ENCODE results near the gene LRRC4C.

DNA sequence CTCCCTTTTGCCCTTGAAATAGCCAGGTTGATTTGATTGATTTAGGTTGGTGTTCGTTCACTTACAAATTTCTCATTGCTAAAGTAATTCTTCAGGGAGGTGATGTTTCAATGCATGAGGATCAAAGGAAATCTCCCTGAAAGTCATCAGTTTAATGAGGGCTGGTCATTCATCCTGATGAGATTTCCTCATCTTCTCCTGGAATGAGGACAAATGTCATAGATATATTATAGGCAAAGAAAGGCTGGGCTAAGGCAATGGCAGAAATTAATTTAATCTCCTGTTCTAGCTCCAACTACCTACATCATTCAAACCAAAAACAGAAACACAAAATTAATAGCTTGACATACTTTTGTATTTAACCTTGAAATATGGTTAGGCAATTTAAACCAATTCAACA, 1052.1 kb downstream of the LRRC4C start:
- TF ChIP-seq NFYB (CRISPR knock-in tag; conservative IDR thresholded peaks at IDR 0.05; ENCODE audit: low read depth) (no peak), CREB1 (CRISPR knock-in tag; IDR thresholded peaks at IDR 0.05) (no peak), CTCF (IDR thresholded peaks at IDR 0.05) (no peak), ESRRA (CRISPR knock-in tag; IDR thresholded peaks at IDR 0.05; ENCODE audit: borderline replicate concordance) (no peak), TCF7 (CRISPR knock-in tag; IDR thresholded peaks at IDR 0.05; ENCODE audit: low read depth) (no peak), SOX15 (CRISPR knock-in tag; IDR thresholded peaks at IDR 0.05) (no peak), ATF1 (CRISPR knock-in tag; IDR thresholded peaks at IDR 0.05) (no peak), ELF4 (CRISPR knock-in tag; IDR thresholded peaks at IDR 0.05; ENCODE audit: low read depth) (no peak), USF2 (CRISPR knock-in tag; IDR thresholded peaks at IDR 0.05) (no peak), TEAD1 (CRISPR knock-in tag; IDR thresholded peaks at IDR 0.05) (no peak), GABPB1 (CRISPR knock-in tag; IDR thresholded peaks at IDR 0.05) (no peak)
- TF ChIP-seq, protein P1, sequence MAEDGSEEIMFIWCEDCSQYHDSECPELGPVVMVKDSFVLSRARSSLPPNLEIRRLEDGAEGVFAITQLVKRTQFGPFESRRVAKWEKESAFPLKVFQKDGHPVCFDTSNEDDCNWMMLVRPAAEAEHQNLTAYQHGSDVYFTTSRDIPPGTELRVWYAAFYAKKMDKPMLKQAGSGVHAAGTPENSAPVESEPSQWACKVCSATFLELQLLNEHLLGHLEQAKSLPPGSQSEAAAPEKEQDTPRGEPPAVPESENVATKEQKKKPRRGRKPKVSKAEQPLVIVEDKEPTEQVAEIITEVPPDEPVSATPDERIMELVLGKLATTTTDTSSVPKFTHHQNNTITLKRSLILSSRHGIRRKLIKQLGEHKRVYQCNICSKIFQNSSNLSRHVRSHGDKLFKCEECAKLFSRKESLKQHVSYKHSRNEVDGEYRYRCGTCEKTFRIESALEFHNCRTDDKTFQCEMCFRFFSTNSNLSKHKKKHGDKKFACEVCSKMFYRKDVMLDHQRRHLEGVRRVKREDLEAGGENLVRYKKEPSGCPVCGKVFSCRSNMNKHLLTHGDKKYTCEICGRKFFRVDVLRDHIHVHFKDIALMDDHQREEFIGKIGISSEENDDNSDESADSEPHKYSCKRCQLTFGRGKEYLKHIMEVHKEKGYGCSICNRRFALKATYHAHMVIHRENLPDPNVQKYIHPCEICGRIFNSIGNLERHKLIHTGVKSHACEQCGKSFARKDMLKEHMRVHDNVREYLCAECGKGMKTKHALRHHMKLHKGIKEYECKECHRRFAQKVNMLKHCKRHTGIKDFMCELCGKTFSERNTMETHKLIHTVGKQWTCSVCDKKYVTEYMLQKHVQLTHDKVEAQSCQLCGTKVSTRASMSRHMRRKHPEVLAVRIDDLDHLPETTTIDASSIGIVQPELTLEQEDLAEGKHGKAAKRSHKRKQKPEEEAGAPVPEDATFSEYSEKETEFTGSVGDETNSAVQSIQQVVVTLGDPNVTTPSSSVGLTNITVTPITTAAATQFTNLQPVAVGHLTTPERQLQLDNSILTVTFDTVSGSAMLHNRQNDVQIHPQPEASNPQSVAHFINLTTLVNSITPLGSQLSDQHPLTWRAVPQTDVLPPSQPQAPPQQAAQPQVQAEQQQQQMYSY (CRISPR knock-in tag; IDR thresholded peaks at IDR 0.05), result no peak
- TF ChIP-seq, protein P2, sequence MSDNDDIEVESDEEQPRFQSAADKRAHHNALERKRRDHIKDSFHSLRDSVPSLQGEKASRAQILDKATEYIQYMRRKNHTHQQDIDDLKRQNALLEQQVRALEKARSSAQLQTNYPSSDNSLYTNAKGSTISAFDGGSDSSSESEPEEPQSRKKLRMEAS (CRISPR knock-in tag; IDR thresholded peaks at IDR 0.05), result no peak
